Smooth muscle cell of trachea (primary cell): Measurements from ENCODE around the gene TXNDC9. TPM values are rescaled to one million over a fixed set of nuclear protein-coding genes. Genes with fewer than 3 reads are reported as not detected.

ENCODE experiments used
- total RNA-seq: library from RNA; depleted of rRNA; stranded (reverse); fragments of >200 nt; gene quantifications from 2 replicates; pipeline ENCODE4 v1.2.1, GENCODE V29; 2014

Gene TXNDC9, protein sequence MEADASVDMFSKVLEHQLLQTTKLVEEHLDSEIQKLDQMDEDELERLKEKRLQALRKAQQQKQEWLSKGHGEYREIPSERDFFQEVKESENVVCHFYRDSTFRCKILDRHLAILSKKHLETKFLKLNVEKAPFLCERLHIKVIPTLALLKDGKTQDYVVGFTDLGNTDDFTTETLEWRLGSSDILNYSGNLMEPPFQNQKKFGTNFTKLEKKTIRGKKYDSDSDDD
- 48.0 and 90.6 TPM in 2 replicates for total RNA-seq

DNA sequence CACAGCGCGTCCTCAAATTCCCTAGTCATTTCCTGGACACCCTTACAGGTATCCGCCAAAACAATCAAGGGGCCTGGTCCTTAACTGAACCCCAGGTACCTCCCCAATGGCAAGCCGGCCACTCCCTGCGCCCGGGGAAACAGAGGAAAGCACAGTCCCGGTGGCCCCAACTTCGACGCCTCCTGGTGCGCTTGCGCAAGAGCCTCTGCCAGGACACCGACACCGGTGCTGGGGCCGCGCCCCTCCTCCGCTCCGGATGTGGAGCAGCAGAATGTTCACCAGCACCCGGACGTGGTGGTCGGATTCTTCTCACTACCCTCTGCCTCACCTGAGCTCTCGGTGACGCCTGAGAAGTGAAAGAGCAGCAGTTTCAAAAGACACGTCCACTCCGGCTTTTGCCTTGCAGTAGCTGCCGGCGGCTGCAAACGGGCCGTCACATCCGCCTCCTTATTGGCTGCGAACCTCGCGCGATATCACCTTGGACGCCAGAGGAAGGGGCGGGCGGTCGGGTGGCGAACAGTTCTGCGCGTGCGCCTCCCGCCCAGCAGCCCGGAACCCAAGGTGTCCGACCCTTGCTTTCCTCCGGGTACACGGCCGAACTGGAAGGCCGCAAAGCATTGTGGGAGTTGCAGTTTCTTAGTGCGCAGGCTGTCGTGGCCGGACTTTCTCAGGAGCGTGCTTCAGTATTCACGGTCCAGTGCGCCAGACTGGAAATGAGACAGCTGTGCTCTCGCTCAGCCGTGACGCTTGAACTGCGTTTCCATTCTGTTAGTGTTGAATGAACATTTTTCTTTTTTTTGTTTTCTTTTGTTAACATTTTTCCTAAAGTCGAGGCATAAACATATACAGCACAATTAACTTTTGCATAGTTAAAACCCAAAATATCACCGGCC is at the start of gene TXNDC9:
TSS of gene TXNDC9 (minus strand) at position 423 of the 893 bp plus-strand sequence. CDS start 3,123 bp downstream, outside the sequence.

DNA sequence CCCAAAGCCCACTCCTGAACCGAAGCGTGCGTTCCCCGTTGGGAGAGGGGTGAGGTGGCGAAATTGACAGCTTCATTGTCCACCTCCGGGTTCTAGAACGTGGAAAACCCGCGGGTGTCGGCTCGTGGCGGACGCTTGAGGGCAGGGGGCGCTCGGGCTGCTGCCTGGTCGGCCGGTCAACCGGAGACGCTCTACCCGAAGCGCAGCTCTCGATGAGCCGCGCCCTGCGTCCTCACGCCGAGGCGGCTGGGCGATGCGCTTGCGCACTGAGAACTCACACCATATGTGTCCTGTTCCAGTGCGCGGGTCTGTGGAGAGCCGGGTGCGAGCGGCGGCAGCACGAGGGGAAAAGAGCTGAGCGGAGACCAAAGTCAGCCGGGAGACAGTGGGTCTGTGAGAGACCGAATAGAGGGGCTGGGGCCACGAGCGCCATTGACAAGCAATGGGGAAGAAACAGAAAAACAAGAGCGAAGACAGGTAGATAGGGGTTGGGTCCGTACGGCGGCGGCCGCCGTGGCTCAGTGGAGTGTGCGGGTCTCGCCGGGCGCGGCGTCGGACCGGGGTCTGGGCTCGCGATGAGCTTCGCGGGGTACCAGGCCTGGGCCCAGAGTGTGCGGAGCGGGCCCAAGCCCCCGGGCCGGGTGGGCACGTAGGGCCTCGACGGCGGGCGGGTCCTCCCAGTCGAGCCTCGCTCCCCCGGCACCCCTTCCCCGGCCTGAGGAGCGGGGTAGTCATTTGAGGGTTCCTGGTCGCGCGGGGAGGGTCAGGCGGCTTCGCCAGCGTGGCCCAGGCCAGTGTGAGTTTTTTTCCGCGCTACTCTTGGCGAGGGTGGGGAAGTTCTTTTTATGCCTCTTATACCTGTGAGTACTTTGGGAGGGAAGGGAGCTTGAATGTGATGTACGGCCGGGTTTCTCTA is 1.2 kb upstream of the TXNDC9 start, which contains the start of gene EIF5B:
TSS of gene EIF5B (plus strand) at position 277 of the 916 bp plus-strand sequence. CDS start at position 443, 166 bp downstream.

DNA sequence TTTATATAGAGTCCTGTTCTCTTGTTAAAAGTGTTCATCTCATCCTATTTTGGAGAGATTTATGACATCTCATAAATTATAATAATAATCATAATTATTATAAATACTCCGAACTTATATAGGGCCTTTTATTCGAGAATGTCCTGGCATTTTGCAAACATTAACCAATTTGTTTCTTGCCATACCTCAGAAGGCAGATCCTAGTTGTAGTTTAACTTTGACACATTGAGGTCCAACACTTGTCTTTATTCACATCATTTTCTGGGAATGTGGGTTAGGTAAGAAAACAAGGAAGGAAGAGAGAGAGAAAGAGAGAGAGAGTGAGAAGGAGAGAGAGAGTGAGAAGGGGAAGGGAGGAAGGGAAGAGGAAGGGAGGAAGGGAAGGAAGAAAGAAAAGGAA is 35.0 kb downstream of the TXNDC9 start, which contains the start of gene LYG1:
TSS of gene LYG1 (minus strand) at position 101 of the 400 bp plus-strand sequence. CDS start 5,527 bp downstream, outside the sequence.

Other genes with a start within 250 kb of the TXNDC9 start
- not detected in 2 replicates for gene C2orf15, start 194.6 kb downstream of the TXNDC9 start, total RNA-seq
- 2.0 and 7.6 TPM in 2 replicates for gene TSGA10, start 181.4 kb downstream of the TXNDC9 start, total RNA-seq
- gene LIPT1, start 181.4 kb downstream of the TXNDC9 start, total RNA-seq = 4.6 and 4.8 TPM in 2 replicates
- gene MITD1, start 155.3 kb downstream of the TXNDC9 start, total RNA-seq = 19.4 and 35.6 TPM in 2 replicates
- 38.4 and 40.4 TPM in 2 replicates for gene MRPL30, start 155.1 kb downstream of the TXNDC9 start, total RNA-seq
- gene LYG2, start 80.7 kb downstream of the TXNDC9 start, total RNA-seq = not detected in 2 replicates
- gene LYG1, start 35.1 kb downstream of the TXNDC9 start, total RNA-seq = 0.17 and 0.73 TPM in 2 replicates
- gene EIF5B, start 1.1 kb upstream of the TXNDC9 start, total RNA-seq = 25.0 and 31.6 TPM in 2 replicates
- gene REV1, start 153.7 kb upstream of the TXNDC9 start, total RNA-seq = 26.0 and 38.3 TPM in 2 replicates